ENCODE results near the gene AACS. TPM values are rescaled to one million over a fixed set of nuclear protein-coding genes. Genes with fewer than 3 reads are reported as not detected.

The AACS gene
- total and polyA plus RNA-seq, 10 of the 15 experiments (the other 5 are each of a cell fraction or from before 2014, with no cell fraction given), result 10.1 to 34.0 (median 21.1) TPM

- Histone ChIP-seq H3K79me2 (ENCODE audit: control insufficient read depth, insufficient read depth, low read length) (no peaks in the 10 kb centered on the region), H2AFZ (ENCODE audit: control insufficient read depth, low read depth, low read length) (no peak overlapping the region), H3K27me3 (replicated peaks in 1 of 2; ENCODE audit: control insufficient read depth in 2 of 2, insufficient read depth in 2 of 2, low read length in 1 of 2) (no peaks in the 10 kb centered on the region), H3K36me3 (ENCODE audit: control insufficient read depth in 2 of 2, insufficient read depth in 2 of 2, low read length in 1 of 2) (peaks cover 0 to 3% of the 10 kb centered on the region in 2 experiments; a peak in 1 of 4 replicates), H3K9me3 (replicated peaks; ENCODE audit: control insufficient read depth, insufficient read depth, low read length) (no peaks in the 10 kb centered on the region), H3K4me3 (no peak overlapping the region), H3K4me1 (ENCODE audit: control insufficient read depth, insufficient read depth, low read length) (no peaks in the 10 kb centered on the region), H4K20me1 (ENCODE audit: control insufficient read depth, insufficient read depth) (no peaks in the 10 kb centered on the region), H3K27ac (ENCODE audit: control insufficient read depth, insufficient read depth) (no peak overlapping the region), H3K9ac (ENCODE audit: control insufficient read depth, insufficient read depth, low read length) (no peak overlapping the region), H3K4me2 (ENCODE audit: control insufficient read depth, insufficient read depth) (no peak overlapping the region)
- intact Hi-C loops (cut with micrococcal nuclease; ENCODE audit: unreplicated experiment) (no loop called here), in situ Hi-C loops (cut with MboI) (no loop called here)
- DNase-seq (ENCODE audit: low read depth, low spot score) (no peak), FAIRE-seq (no peak), ATAC-seq (no peak)
- no TSS peak for BruUV-seq (replicated peaks)
- CTCF ChIA-PET, result no interaction called here
- RAD21 ChIA-PET (ENCODE audit: unreplicated experiment), result no interaction called here
- SMC1A ChIA-PET (ENCODE audit: uncharacterized antibody, unreplicated experiment), result no interaction called here
- POLR2A ChIA-PET, result no interaction called here
- no peak for TF ChIP-seq ATF7 (IDR thresholded peaks at IDR 0.05; ENCODE audit: low read depth)
- TF ChIP-seq ZNF622 (IDR thresholded peaks at IDR 0.05), result no peak
- TF ChIP-seq WRNIP1 (IDR thresholded peaks at IDR 0.05; ENCODE audit: borderline replicate concordance, low read depth, low read length), result no peak
- TF ChIP-seq ELK1 (IDR thresholded peaks at IDR 0.05; ENCODE audit: low read depth, low read length), result no peak
- no peak for TF ChIP-seq FOS (IDR thresholded peaks at IDR 0.05; ENCODE audit: borderline replicate concordance, extremely low read depth, insufficient read length)
- TF ChIP-seq NBN (IDR thresholded peaks at IDR 0.05), result no peak
- TF ChIP-seq NR2C2 (IDR thresholded peaks at IDR 0.05; ENCODE audit: borderline replicate concordance, control insufficient read depth, insufficient read length, low read depth), result no peak
- no peak for TF ChIP-seq ZNF592 (IDR thresholded peaks at IDR 0.05)
- TF ChIP-seq CBFB (IDR thresholded peaks at IDR 0.05; ENCODE audit: low read depth), result no peak
- no peak for TF ChIP-seq RAD51 (IDR thresholded peaks at IDR 0.05)
- no peak for TF ChIP-seq RFX5 (IDR thresholded peaks at IDR 0.05; ENCODE audit: low read depth, low read length)
- TF ChIP-seq KAT2A (conservative IDR thresholded peaks at IDR 0.05; ENCODE audit: control insufficient read depth, low read depth, low read length), result no peak
- no peak for TF ChIP-seq POU2F2 (IDR thresholded peaks at IDR 0.05; ENCODE audit: borderline replicate concordance, low read depth, low read length)
- no peak for TF ChIP-seq SPI1 (IDR thresholded peaks at IDR 0.05; ENCODE audit: borderline replicate concordance, insufficient read depth, low read depth, low read length)
- TF ChIP-seq RAD21 (IDR thresholded peaks at IDR 0.05; ENCODE audit: insufficient read depth, low read depth, low read length), result no peak
- no peak for TF ChIP-seq SUPT20H (IDR thresholded peaks at IDR 0.05; ENCODE audit: borderline replicate concordance, control insufficient read depth, low read depth, low read length)
- TF ChIP-seq POLR2AphosphoS5 (IDR thresholded peaks at IDR 0.05; ENCODE audit: low read length), result no peak
- no peak for TF ChIP-seq CBX3 (IDR thresholded peaks at IDR 0.05; ENCODE audit: borderline replicate concordance, low read depth)
- WGBS (ENCODE audit: insufficient coverage, insufficient replicate concordance, low lambda C conversion rate, missing lambda C conversion rate), result 86% methylated on average over 9 of the region's 9 CpGs
Measured at GRCh38 chr12:125033288-125033687, 31.9 kb upstream of the AACS start.
